ENCODE measurements around the gene PTPN6.

Gene PTPN6

DNA sequence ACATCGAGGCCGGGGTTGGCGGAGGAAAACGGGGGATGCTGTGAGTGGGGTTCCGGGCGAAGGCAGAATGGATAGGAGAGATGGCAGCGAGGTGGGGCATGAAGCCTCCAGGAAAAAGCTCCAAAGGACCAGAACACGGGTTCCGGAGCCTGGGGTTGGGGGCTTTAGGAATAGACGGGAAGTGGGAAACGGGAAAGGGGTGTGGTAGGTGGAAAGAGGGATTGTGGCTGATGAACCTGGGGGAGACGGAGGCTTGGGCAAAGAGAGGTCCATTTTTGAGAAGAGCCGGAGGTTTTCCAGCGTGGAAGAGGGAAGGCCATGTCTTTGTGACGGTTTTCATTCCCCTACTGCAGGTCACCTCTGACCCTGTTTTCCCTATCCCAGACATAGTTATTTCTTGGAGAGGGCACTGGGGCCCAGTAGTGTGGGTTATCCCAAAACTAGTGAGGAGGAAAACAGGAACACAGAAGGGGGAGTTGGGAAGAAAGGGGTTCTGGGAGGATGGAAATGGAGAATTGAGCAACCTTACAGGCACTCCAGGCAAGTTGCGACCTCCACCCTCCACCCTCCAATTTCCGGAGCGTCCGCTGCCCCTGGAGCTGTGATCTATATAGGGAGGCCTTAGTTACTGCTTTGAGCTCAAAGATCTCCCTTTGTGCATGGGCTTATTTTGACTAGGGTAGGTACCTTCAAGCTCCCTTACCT is 22.3 kb upstream of the PTPN6 start:
- no peak overlapping the region for H3K27ac ChIP-seq (replicated peaks)
- H3K4me3 ChIP-seq (replicated peaks; ENCODE audit: insufficient read depth, low read length): peak overlapping the region; percentile 60
- TF ChIP-seq SPI1 (IDR thresholded peaks at IDR 0.05; ENCODE audit: borderline replicate concordance, low read depth): no peak
- no peak for TF ChIP-seq POLR2AphosphoS5 (IDR thresholded peaks at IDR 0.05; ENCODE audit: low read depth)
- TF ChIP-seq, protein P1, sequence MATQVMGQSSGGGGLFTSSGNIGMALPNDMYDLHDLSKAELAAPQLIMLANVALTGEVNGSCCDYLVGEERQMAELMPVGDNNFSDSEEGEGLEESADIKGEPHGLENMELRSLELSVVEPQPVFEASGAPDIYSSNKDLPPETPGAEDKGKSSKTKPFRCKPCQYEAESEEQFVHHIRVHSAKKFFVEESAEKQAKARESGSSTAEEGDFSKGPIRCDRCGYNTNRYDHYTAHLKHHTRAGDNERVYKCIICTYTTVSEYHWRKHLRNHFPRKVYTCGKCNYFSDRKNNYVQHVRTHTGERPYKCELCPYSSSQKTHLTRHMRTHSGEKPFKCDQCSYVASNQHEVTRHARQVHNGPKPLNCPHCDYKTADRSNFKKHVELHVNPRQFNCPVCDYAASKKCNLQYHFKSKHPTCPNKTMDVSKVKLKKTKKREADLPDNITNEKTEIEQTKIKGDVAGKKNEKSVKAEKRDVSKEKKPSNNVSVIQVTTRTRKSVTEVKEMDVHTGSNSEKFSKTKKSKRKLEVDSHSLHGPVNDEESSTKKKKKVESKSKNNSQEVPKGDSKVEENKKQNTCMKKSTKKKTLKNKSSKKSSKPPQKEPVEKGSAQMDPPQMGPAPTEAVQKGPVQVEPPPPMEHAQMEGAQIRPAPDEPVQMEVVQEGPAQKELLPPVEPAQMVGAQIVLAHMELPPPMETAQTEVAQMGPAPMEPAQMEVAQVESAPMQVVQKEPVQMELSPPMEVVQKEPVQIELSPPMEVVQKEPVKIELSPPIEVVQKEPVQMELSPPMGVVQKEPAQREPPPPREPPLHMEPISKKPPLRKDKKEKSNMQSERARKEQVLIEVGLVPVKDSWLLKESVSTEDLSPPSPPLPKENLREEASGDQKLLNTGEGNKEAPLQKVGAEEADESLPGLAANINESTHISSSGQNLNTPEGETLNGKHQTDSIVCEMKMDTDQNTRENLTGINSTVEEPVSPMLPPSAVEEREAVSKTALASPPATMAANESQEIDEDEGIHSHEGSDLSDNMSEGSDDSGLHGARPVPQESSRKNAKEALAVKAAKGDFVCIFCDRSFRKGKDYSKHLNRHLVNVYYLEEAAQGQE (IDR thresholded peaks at IDR 0.05; ENCODE audit: insufficient replicate concordance, low read depth): no peak
- TF ChIP-seq, protein P2, sequence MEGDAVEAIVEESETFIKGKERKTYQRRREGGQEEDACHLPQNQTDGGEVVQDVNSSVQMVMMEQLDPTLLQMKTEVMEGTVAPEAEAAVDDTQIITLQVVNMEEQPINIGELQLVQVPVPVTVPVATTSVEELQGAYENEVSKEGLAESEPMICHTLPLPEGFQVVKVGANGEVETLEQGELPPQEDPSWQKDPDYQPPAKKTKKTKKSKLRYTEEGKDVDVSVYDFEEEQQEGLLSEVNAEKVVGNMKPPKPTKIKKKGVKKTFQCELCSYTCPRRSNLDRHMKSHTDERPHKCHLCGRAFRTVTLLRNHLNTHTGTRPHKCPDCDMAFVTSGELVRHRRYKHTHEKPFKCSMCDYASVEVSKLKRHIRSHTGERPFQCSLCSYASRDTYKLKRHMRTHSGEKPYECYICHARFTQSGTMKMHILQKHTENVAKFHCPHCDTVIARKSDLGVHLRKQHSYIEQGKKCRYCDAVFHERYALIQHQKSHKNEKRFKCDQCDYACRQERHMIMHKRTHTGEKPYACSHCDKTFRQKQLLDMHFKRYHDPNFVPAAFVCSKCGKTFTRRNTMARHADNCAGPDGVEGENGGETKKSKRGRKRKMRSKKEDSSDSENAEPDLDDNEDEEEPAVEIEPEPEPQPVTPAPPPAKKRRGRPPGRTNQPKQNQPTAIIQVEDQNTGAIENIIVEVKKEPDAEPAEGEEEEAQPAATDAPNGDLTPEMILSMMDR (IDR thresholded peaks at IDR 0.05; ENCODE audit: insufficient read depth, low read length): no peak
- TF ChIP-seq GABPA (IDR thresholded peaks at IDR 0.05; ENCODE audit: low read depth): no peak
- DNase-seq (ENCODE audit: low read depth in 1 of 2, low spot score in 1 of 2): no peak
- H3K27me3 ChIP-seq (ENCODE audit: insufficient read depth, poor library complexity, severe bottlenecking): no peaks in the 10 kb centered on the region

DNA sequence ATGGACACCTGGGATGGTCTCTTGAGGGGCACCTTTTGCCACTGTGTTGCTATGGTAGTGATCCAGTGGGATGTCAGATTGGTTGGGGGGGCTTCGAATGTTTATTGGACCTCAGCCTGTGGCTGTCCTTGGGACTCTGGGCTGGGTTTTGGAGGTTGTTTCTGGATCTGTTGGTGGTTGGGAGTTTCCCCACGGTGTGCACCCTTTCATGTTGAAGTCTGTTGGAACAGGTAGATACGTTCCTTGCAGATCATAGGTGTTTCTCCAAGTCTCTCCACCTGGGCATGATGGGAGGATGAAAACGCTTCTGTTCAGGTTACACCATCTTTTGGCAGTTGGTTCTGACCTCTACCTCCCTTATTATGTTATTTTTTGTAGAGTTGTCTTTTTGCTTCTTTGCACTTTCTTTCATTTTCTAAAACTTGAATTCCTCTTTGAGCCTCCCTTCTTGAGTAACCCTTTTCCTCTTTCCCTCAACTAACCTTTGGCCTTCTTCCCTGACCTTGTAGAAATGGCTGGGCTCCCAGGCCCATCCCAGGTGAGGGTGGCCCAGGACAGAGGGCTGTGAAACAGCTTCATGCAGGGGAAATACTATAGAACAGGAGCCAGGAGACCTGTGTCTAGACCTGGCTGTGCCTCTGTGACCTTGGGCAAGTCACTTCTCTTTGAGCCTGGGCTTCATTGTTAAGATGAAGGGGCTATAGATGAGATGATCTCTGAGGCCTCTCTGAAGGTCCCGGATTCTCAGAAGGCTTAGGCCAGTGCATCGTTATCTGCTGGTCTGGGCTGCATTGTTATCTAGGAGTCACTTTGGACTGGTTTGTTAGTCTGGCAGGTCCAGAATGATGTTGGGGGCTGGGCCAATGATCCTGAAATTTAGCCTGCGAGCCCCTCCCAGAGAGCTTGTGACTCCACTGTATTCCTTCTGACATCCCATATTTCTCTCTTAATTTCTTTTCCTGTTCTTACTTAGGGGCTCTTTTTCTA is 21.4 kb upstream of the PTPN6 start:
- Histone ChIP-seq H3K27ac (replicated peaks) (no peak overlapping the region), H3K4me3 (replicated peaks; ENCODE audit: insufficient read depth, low read length) (no peak overlapping the region), H3K27me3 (ENCODE audit: insufficient read depth, poor library complexity, severe bottlenecking) (no peaks in the 10 kb centered on the region)
- no peak for DNase-seq (ENCODE audit: low read depth in 1 of 2, low spot score in 1 of 2)
- TF ChIP-seq SPI1 (IDR thresholded peaks at IDR 0.05; ENCODE audit: borderline replicate concordance, low read depth): no peak
- no peak for TF ChIP-seq POLR2AphosphoS5 (IDR thresholded peaks at IDR 0.05; ENCODE audit: low read depth)
- TF ChIP-seq, protein P1 (IDR thresholded peaks at IDR 0.05; ENCODE audit: insufficient replicate concordance, low read depth): no peak
- TF ChIP-seq, protein P2 (IDR thresholded peaks at IDR 0.05; ENCODE audit: insufficient read depth, low read length): no peak
- no peak for TF ChIP-seq GABPA (IDR thresholded peaks at IDR 0.05; ENCODE audit: low read depth)

- H3K27me3 ChIP-seq (ENCODE audit: insufficient read depth, poor library complexity, severe bottlenecking): no peaks in the 10 kb centered on the region
- no peak for DNase-seq (ENCODE audit: low read depth in 1 of 2, low spot score in 1 of 2)
- no peak overlapping the region for H3K4me3 ChIP-seq (replicated peaks; ENCODE audit: insufficient read depth, low read length)
- no peak overlapping the region for H3K27ac ChIP-seq (replicated peaks)
- no peak for TF ChIP-seq SPI1 (IDR thresholded peaks at IDR 0.05; ENCODE audit: borderline replicate concordance, low read depth)
- no peak for TF ChIP-seq POLR2AphosphoS5 (IDR thresholded peaks at IDR 0.05; ENCODE audit: low read depth)
- no peak for TF ChIP-seq GABPA (IDR thresholded peaks at IDR 0.05; ENCODE audit: low read depth)
- TF ChIP-seq, protein P1 (IDR thresholded peaks at IDR 0.05; ENCODE audit: insufficient replicate concordance, low read depth): no peak
- TF ChIP-seq, protein P2 (IDR thresholded peaks at IDR 0.05; ENCODE audit: insufficient read depth, low read length): no peak
Observed at GRCh38 chr12:6932766-6933165, 18.4 kb upstream of the PTPN6 start.
